Stomach smooth muscle (tissue), 2 donors: Measurements from ENCODE around the gene DTNB.
"Not testable (repeated sequence)": the region's sequence is repeated elsewhere in the genome, so short reads cannot be mapped to it uniquely, and the experiment has no call there.

ENCODE experiments used
- H3K27ac ChIP-seq: one replicate; pipeline ENCODE4 v1.7.0; 2013; ENCODE audit warnings: mild to moderate bottlenecking, low read length, inconsistent platforms
- H3K27me3 ChIP-seq, 2 donors: one replicate each; pipeline ENCODE4 v1.7.0; 2013; ENCODE audit warnings: low read length in 2 of 2; ENCODE audit not compliant: insufficient read depth in 2 of 2, control insufficient read depth in 1 of 2
- H3K36me3 ChIP-seq, 2 donors: one replicate each; pipeline ENCODE4 v1.7.0; 2013; ENCODE audit warnings: low read length in 2 of 2; ENCODE audit not compliant: control insufficient read depth in 2 of 2, insufficient read depth in 2 of 2
- H3K4me1 ChIP-seq: one replicate; pipeline ENCODE4 v1.7.0; 2013; ENCODE audit warnings: low read length; ENCODE audit not compliant: control insufficient read depth, insufficient read depth
- H3K4me3 ChIP-seq, 2 donors: one replicate each; pipeline ENCODE4 v1.7.0; 2013; ENCODE audit warnings: low read length in 2 of 2
- H3K9ac ChIP-seq, 2 donors: one replicate each; pipeline ENCODE4 v1.7.0; 2013; ENCODE audit warnings: low read length in 2 of 2, mild to moderate bottlenecking in 1 of 2
- H3K9me3 ChIP-seq, 2 donors: one replicate each; pipeline ENCODE4 v1.7.0; 2013; ENCODE audit warnings: low read length in 2 of 2; ENCODE audit not compliant: control insufficient read depth in 2 of 2
- donor health status: healthy.
- donor health status: Pancreatic carcinoma.

DTNB gene

DNA sequence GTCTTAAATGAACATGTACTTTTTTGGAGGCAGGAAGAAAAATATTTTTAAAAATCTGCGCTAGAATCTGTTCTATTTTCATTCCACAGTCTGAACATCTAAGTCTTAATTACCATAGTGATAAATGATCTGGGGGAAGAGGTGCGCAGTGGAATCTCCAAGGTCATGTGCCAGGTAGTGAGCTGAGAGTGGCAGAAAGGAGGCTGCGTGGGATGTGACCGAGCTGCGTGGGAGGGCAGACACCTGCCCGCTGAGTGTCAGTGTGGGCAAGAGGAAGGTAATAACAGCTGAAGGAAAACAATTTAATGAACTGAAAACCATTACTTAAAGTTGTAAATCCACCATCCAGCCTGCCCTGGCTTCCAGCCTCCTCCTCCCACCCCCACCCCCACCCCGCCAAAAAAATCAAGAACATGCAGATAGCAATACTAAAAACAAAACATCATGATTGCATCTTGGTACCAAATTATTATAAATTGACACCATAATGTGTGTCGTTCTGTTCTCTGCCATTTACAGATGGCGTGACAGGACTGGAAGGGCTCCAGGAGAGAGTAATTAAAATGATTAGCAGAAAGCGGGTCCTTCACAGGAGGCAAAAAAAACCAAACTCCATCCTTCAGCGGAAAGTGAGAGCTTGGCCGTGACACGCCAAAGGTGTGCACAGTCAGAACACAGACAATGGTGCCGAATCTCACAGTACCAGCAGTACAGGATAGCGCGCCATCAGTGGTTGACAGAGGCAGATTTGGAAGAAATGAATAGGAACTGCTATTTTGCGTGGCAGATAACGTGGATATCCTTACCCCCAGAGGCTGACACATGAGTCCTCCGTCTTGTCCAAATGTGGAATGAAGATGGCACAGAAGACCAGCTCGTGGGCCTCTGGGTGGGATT, 11.4 kb upstream of the DTNB start:
- Histone ChIP-seq H3K9ac (no peak overlapping the region), H3K9me3 (no peaks in the 10 kb centered on the region), H3K36me3 (no peaks in the 10 kb centered on the region), H3K4me1 (no peaks in the 10 kb centered on the region), H3K4me3 (no peak overlapping the region), H3K27me3 (no peaks in the 10 kb centered on the region), H3K27ac (no peak overlapping the region)

DNA sequence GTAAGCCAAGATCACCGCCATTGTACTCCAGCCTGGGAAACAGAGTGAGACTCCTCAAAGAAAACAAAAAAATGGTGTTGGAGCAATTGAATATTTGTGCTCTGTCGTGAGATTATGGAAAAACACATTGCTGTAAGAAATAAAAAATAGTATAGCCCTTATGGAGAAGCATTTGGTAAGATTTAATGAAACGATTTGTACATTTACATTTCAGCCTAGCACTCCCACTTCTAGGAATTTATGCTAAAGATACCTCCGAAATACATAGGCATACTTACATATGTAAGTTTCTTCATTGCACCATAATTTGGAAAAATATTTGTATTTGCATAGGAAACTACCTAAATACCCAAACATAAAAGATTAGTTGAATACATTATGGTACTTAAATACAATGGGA, 8.7 kb upstream of the DTNB start:
- Histone ChIP-seq H3K27ac (no peak overlapping the region), H3K27me3 (no peaks in the 10 kb centered on the region), H3K4me3 (no peak overlapping the region), H3K9ac (no peak overlapping the region), H3K36me3 (no peaks in the 10 kb centered on the region), H3K4me1 (no peaks in the 10 kb centered on the region), H3K9me3 (no peaks in the 10 kb centered on the region)

DNA sequence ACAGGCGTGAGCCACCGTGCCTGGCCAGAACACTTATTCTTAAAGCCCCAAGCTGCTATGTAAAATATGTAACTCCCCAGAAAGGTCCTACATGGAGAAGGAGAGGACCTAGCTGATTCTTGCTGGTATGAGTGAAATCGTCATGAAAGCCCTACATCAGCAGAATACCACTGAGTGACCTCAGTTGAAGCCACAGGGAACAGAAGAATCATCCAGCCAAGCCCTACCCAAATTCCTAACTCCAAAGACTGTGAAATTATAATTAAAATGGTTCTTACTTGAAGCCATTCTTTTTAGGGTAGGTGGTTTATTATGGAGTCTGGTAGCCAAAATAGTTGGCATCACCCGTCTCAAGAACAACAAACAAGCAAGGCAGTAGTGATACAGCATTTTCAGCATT, 4.5 kb upstream of the DTNB start:
- H3K4me3 ChIP-seq, result no peak overlapping the region
- peaks cover 5% of the 10 kb centered on the region for H3K4me1 ChIP-seq
- H3K27me3 ChIP-seq, result no peaks in the 10 kb centered on the region
- H3K36me3 ChIP-seq, result no peaks in the 10 kb centered on the region
- no peaks in the 10 kb centered on the region for H3K9me3 ChIP-seq
- H3K27ac ChIP-seq, result no peak overlapping the region
- H3K9ac ChIP-seq, result no peak overlapping the region

DNA sequence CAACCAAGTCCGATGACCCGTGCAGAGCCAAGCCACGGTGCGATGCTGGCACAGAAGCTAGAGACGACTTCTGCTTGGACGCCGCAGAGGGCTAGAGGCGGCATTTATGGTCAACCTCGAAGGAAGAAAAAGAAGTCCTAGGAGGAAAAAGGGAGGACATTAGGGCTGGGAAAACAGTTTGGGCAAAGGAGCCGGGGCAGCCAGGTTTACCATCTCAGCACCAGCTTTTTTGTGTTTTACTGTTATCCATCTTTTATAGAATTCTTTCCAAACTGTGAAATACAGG, 643 bp upstream of the DTNB start:
- Histone ChIP-seq H3K4me1 (peaks cover 18% of the 10 kb centered on the region), H3K4me3 (peak overlapping the region; percentile 69 to 80), H3K36me3 (no peaks in the 10 kb centered on the region), H3K9me3 (no peaks in the 10 kb centered on the region), H3K27me3 (no peaks in the 10 kb centered on the region), H3K9ac (peak overlapping the region in 1 of 2 donors; percentile 59), H3K27ac (peak overlapping the region; percentile 46)

DNA sequence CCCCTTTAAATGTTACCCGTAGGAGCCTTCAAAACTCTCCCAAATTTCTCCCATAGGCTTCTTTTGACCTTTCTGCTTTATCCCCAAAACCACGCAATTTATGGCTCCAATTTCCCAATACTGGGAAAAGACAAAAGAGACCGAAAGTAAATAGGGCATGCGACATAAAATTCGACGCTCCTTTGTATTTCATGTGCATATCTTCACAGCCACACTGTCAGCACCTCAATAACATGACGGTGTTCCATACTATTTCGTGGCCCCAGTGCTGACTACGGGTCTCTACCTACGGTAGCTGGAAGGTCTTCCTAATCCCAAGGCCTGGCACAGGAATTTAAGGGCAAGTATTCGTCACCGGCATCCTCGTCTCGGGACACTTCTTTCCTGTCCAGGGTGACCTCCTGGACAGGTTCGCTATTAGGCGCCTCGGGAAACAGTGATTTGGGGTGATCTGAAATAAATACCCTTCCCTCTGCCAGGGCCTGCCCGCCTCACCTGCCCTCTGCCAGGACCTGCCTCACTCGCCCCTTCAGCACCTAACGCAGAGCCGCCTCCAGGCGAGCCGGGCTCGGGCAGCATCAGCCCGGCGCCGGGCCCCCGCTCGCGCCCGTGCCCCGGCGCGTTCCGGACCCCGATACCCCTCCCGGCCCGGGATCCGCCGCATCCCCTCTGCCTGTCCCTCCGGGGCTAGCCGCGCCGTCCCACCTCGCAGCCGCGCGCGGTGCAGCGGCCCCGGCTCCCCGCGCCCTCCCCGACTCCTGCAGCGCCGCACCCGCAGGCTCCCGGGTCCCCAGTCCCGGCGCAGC, 680 bp downstream of the DTNB start:
- H3K4me1 ChIP-seq, result peaks cover 18% of the 10 kb centered on the region
- H3K36me3 ChIP-seq, result no peaks in the 10 kb centered on the region
- no peaks in the 10 kb centered on the region for H3K27me3 ChIP-seq
- no peaks in the 10 kb centered on the region for H3K9me3 ChIP-seq
- peak overlapping the region; percentile 83 to 94 for H3K4me3 ChIP-seq
- peak overlapping the region; percentile 37 for H3K27ac ChIP-seq
- H3K9ac ChIP-seq, result peak overlapping the region; percentile 75 to 84

DNA sequence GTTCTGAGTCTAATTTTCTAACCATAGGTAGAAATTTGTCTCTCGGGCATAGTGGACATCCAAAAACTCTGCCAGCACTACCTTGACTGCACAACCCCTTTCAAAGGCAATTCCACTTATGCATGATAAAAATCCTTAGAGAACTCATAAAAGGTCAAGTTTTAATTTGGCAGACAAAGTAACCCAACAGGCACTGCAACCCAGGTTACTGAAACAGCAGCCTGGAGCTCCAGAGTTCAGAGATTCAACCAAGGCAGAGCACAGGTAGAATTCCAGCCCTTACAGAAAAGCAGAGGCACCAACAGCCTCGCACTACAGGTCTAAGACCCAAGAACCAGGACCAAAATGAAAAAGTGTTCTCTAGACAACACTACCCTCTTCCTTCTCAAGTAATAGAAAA, 1.8 kb downstream of the DTNB start:
- H3K4me1 ChIP-seq, result peaks cover 18% of the 10 kb centered on the region
- H3K4me3 ChIP-seq, result peak overlapping the region in 1 of 2 donors; percentile 8
- H3K9ac ChIP-seq, result no peak overlapping the region
- no peaks in the 10 kb centered on the region for H3K9me3 ChIP-seq
- H3K27ac ChIP-seq, result no peak overlapping the region
- H3K36me3 ChIP-seq, result no peaks in the 10 kb centered on the region
- H3K27me3 ChIP-seq, result no peaks in the 10 kb centered on the region

DNA sequence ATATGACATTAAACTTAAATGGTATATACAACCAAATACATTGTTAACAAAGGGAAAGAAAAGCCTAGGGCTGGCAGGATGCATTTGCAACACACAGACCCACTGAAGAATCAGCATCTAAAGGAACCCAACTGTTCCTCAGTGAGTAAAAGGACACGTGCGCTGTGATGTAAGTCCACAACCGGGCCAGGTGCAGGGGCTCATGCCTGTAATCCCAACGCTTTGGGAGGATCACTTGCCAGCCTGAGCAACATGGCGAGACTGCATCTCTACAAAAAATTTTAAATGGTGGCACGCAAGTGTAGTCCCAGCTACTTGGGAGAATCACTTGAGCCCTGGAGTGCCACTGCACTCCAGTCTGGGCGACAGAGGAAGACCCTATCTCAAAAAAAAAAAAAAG, 3.9 kb downstream of the DTNB start:
- Histone ChIP-seq H3K9me3 (no peaks in the 10 kb centered on the region), H3K4me3 (no peak overlapping the region), H3K27ac (no peak overlapping the region), H3K36me3 (no peaks in the 10 kb centered on the region), H3K27me3 (no peaks in the 10 kb centered on the region), H3K9ac (no peak overlapping the region), H3K4me1 (peaks cover 18% of the 10 kb centered on the region)

DNA sequence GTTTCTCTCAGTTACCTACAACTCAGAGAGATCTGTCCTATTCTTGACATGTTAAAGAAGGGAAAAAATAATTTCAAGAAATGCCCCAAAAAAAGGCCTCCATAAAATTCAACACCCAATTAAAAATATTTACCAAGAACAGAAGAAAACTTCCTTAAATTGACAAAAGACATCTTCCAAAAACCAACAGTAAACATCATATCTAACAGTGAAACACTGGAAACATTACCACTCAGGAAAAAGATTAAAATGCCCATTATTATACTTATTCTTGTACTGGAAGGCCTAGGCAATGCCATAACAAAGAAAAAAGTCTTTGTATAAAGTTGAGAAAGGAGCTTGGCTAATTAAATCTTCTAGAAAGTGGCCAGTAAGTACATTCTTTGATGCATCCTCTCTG, 7.2 kb downstream of the DTNB start:
- no peak overlapping the region for H3K27ac ChIP-seq
- no peaks in the 10 kb centered on the region for H3K9me3 ChIP-seq
- H3K36me3 ChIP-seq, result no peaks in the 10 kb centered on the region
- no peak overlapping the region for H3K4me3 ChIP-seq
- H3K4me1 ChIP-seq, result no peaks in the 10 kb centered on the region
- no peak overlapping the region for H3K9ac ChIP-seq
- no peaks in the 10 kb centered on the region for H3K27me3 ChIP-seq

DNA sequence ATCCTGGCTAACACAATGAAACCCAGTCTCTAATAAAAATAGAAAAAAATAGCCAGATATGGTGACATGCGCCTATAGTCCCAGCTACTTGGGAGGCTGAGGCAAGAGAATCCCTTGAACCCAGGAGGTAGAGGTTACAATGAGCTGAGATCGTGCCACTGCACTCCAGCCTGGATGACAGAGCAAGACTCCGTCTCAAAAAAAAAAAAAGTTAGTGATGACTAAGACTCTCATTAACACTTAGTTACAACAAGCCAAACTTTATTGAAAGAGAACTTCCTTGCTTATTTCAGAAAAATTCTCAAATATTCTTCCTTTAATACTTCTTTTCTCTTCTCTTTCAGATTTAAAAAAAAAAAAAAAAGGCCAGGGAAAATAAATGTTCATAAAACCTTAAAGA, 7.9 kb downstream of the DTNB start:
- not testable (repeated sequence) for H3K27me3 ChIP-seq

DNA sequence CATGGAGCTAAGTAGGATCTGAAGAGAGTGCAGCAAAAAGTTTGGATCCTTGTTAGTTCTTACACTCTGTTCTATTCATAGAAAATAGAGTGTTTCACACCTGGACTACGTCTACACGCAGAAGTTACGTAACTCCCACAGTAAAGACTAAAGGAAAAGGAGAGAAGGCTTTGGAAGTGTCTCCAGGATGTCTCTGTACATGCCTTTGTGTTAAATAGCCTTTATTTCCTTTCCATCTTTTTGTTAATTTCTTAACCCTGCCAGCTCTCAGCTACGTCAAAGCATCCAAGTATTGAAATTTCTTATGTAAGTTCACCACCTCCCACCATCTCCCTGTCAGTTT, 8.4 kb downstream of the DTNB start:
- Histone ChIP-seq H3K36me3 (no peaks in the 10 kb centered on the region), H3K4me3 (no peak overlapping the region), H3K27me3 (no peaks in the 10 kb centered on the region), H3K4me1 (no peaks in the 10 kb centered on the region), H3K9me3 (no peaks in the 10 kb centered on the region), H3K27ac (no peak overlapping the region), H3K9ac (no peak overlapping the region)

More for the DNA sequence above, 7.9 kb downstream of the DTNB start:
- not testable (repeated sequence) for H3K4me1 ChIP-seq, H3K4me3 ChIP-seq, H3K9me3 ChIP-seq, H3K36me3 ChIP-seq, H3K27ac ChIP-seq, H3K9ac ChIP-seq
